G401.6 (cell line): Measurements from ENCODE around the gene POM121.
"Not testable (repeated sequence)": the region's sequence is repeated elsewhere in the genome, so short reads cannot be mapped to it uniquely, and the experiment has no call there.

Experiments
- FAIRE-seq: peaks from 2 replicates; lab custom pipeline; 2012; peaks lifted over from hg19 to GRCh38; lab: Jason Lieb, UNC

The POM121 gene

GRCh38 chr7:72997887-72998468, 73.1 kb downstream of the POM121 start:
- FAIRE-seq: not testable (repeated sequence)
